HG03469 (cell line): ENCODE measurements around the gene MARCHF9.
A peak's percentile ranks its signal among the peaks of the same experiment; 100 is the strongest.

Source experiments
- ATAC-seq: cut with Tn5 transposase; IDR thresholded peaks from one replicate; pipeline ENCODE4 v1.9.1; 2021; ENCODE audit warnings: mild to moderate bottlenecking, moderate library complexity, moderate number of reproducible peaks; ENCODE audit not compliant: unreplicated experiment

The MARCHF9 gene

GRCh38 chr12:57736741-57737466, 18.0 kb upstream of the MARCHF9 start:
- no peak for ATAC-seq

- no peak for ATAC-seq
Observed at GRCh38 chr12:57737467-57738460, 17.1 kb upstream of the MARCHF9 start.

- ATAC-seq, result no peak
Observed at GRCh38 chr12:57738661-57739237, 16.2 kb upstream of the MARCHF9 start, which contains the start of gene AGAP2. Gene AGAP2, minus strand, starts transcription at chr12:57738742. Its CDS starts 496 bp downstream, at chr12:57738246.

GRCh38 chr12:57739387-57739786, 15.5 kb upstream of the MARCHF9 start:
- no peak for ATAC-seq

- ATAC-seq, result no peak
Observed at GRCh38 chr12:57739914-57740538, 14.9 kb upstream of the MARCHF9 start.

- peak; percentile 55 for ATAC-seq
Observed at GRCh38 chr12:57740656-57741412, 14.1 kb upstream of the MARCHF9 start.

GRCh38 chr12:57741413-57741789, 13.5 kb upstream of the MARCHF9 start:
- no peak for ATAC-seq

GRCh38 chr12:57741844-57742738, 12.8 kb upstream of the MARCHF9 start:
- ATAC-seq, result peak; percentile 44

- no peak for ATAC-seq
Observed at GRCh38 chr12:57743769-57744168, 11.1 kb upstream of the MARCHF9 start.

- ATAC-seq, result peak; percentile 6
Observed at GRCh38 chr12:57744194-57744776, 10.6 kb upstream of the MARCHF9 start.

- peak; percentile 38 for ATAC-seq
Observed at GRCh38 chr12:57744777-57745484, 10.0 kb upstream of the MARCHF9 start, which contains the start of gene TSPAN31. Gene TSPAN31, plus strand, starts transcription at chr12:57745039. Its CDS starts 116 bp downstream, at chr12:57745155.

- no peak for ATAC-seq
Observed at GRCh38 chr12:57745485-57745881, 9.4 kb upstream of the MARCHF9 start.

- no peak for ATAC-seq
Observed at GRCh38 chr12:57746025-57746424, 8.9 kb upstream of the MARCHF9 start.

GRCh38 chr12:57749061-57749460, 5.8 kb upstream of the MARCHF9 start:
- no peak for ATAC-seq

GRCh38 chr12:57750561-57751431, 4.1 kb upstream of the MARCHF9 start:
- ATAC-seq, result no peak

- ATAC-seq, result no peak
Observed at GRCh38 chr12:57751432-57751787, 3.5 kb upstream of the MARCHF9 start.
